ENCODE measurements around the gene RAD21L1. TPM values are rescaled to one million over a fixed set of nuclear protein-coding genes. Genes with fewer than 3 reads are reported as not detected.
A peak's percentile ranks its signal among the peaks of the same experiment; 100 is the strongest.

The RAD21L1 gene
- total RNA-seq, 5 donors from 2014 or later (not counting 1 experiment from before 2014, with no cell fraction given): 0.73 to 1.6 (median 0.88) TPM; not detected in 2

GRCh38 chr20:1281279-1282057, 55.6 kb downstream of the RAD21L1 start:
- DNase-seq: peak in 1 of 35 experiments; percentile 4
- H3K27me3 Mint-ChIP-seq: no peaks in the 10 kb centered on the region
- peak overlapping the region in 2 of 3 donors; percentile 21 to 54 for H3K4me3 Mint-ChIP-seq
- CTCF ChIA-PET: interaction anchor here (0.5 to 0.6 kb wide), 2 partner anchors 33 to 1253 kb away, joined by 3 to 6 read pairs; no protein-coding TSS in a partner anchor
- 64% methylated on average over 5 of the region's 7 CpGs for WGBS (ENCODE audit: insufficient coverage)
- no peak overlapping the region for H3K27ac ChIP-seq (ENCODE audit: low read length)
- peak overlapping the region; percentile 77 to 84 for H3K27ac Mint-ChIP-seq
- H3K9me3 ChIP-seq: no peaks in the 10 kb centered on the region
- POLR2A ChIA-PET: no interaction called here
- H3K4me1 ChIP-seq (ENCODE audit: control insufficient read depth in 1 of 2, extremely low read depth in 1 of 2, insufficient read depth in 2 of 2, low read length in 2 of 2): peaks cover 13 to 49% of the 10 kb centered on the region in 2 experiments
- H3K27me3 ChIP-seq (replicated peaks in 1 of 2; ENCODE audit: control insufficient read depth in 2 of 2, extremely low read depth in 1 of 2, insufficient read depth in 2 of 2, low read length in 1 of 2): no peaks in the 10 kb centered on the region
- H3K9me3 Mint-ChIP-seq: no peaks in the 10 kb centered on the region
- no peak overlapping the region for H3K4me3 ChIP-seq (ENCODE audit: control insufficient read depth in 1 of 2, extremely low read depth in 1 of 2, low read length in 1 of 2)
- no peaks in the 10 kb centered on the region for H3K36me3 ChIP-seq (ENCODE audit: control insufficient read depth in 2 of 2, extremely low read depth in 1 of 2, insufficient read depth in 1 of 2, low read length in 1 of 2)
- peak; percentile 14 to 49 (median 44) for ATAC-seq (replicated peaks in 1 of 4)
- peaks cover 60 to 62% (median 61%) of the 10 kb centered on the region in 3 donors for H3K4me1 Mint-ChIP-seq
- peaks cover 11% of the 10 kb centered on the region for H3K36me3 Mint-ChIP-seq

GRCh38 chr20:1282966-1283365, 57.1 kb downstream of the RAD21L1 start:
- CTCF ChIA-PET: interaction anchor here (1.0 to 1.3 kb wide), 2 partner anchors 9 to 106 kb away, joined by 3 to 4 read pairs; no protein-coding TSS in a partner anchor
- 79% methylated on average over 2 of the region's 3 CpGs for WGBS (ENCODE audit: insufficient coverage)
- DNase-seq (no peak), ATAC-seq (replicated peaks in 1 of 4) (no peak)
- Histone ChIP-seq H3K27ac (ENCODE audit: low read length) (no peak overlapping the region), H3K4me3 (ENCODE audit: control insufficient read depth in 1 of 2, extremely low read depth in 1 of 2, low read length in 1 of 2) (no peak overlapping the region), H3K27me3 (replicated peaks in 1 of 2; ENCODE audit: control insufficient read depth in 2 of 2, extremely low read depth in 1 of 2, insufficient read depth in 2 of 2, low read length in 1 of 2) (no peaks in the 10 kb centered on the region), H3K36me3 (ENCODE audit: control insufficient read depth in 2 of 2, extremely low read depth in 1 of 2, insufficient read depth in 1 of 2, low read length in 1 of 2) (no peaks in the 10 kb centered on the region), H3K9me3 (no peaks in the 10 kb centered on the region), H3K4me1 (ENCODE audit: control insufficient read depth in 1 of 2, extremely low read depth in 1 of 2, insufficient read depth in 2 of 2, low read length in 2 of 2) (peaks cover 23 to 64% of the 10 kb centered on the region in 2 experiments)
- POLR2A ChIA-PET: interaction anchor here (0.5 to 0.6 kb wide), 2 partner anchors 16 to 43 kb away, joined by 3 read pairs; no protein-coding TSS in a partner anchor
- Mint-ChIP-seq H3K4me3 (peak overlapping the region in 1 of 3 donors; percentile 77), H3K27me3 (no peaks in the 10 kb centered on the region), H3K27ac (peak overlapping the region; percentile 47 to 53), H3K9me3 (no peaks in the 10 kb centered on the region), H3K36me3 (peaks cover 11% of the 10 kb centered on the region), H3K4me1 (peaks cover 74 to 77% (median 75%) of the 10 kb centered on the region in 3 donors)

- H3K27ac Mint-ChIP-seq: peak overlapping the region; percentile 53 to 75
Measured at GRCh38 chr20:1283522-1284510, 58.0 kb downstream of the RAD21L1 start.

GRCh38 chr20:1286267-1287024, 60.6 kb downstream of the RAD21L1 start:
- ATAC-seq (replicated peaks in 1 of 4) (peak; percentile 79 to 93 (median 91)), DNase-seq (peak in 34 of 35 experiments; percentile 19 to 82 (median 51))
- ChIA-PET CTCF (no interaction called here), POLR2A (interaction anchor here in 1 of 2 donors (0.6 to 0.7 kb wide), 2 partner anchors 26 to 69 kb away, joined by 4 to 7 read pairs; no protein-coding TSS in a partner anchor)
- peaks cover 23 to 59% of the 10 kb centered on the region in 2 experiments for H3K4me1 ChIP-seq (ENCODE audit: control insufficient read depth in 1 of 2, extremely low read depth in 1 of 2, insufficient read depth in 2 of 2, low read length in 2 of 2)
- peaks cover 0 to 2% of the 10 kb centered on the region in 2 donors for H3K36me3 ChIP-seq (ENCODE audit: control insufficient read depth in 2 of 2, extremely low read depth in 1 of 2, insufficient read depth in 1 of 2, low read length in 1 of 2)
- H3K9me3 Mint-ChIP-seq: no peaks in the 10 kb centered on the region
- peak overlapping the region; percentile 91 to 93 for H3K27ac Mint-ChIP-seq
- H3K9me3 ChIP-seq: no peaks in the 10 kb centered on the region
- H3K27me3 ChIP-seq (replicated peaks in 1 of 2; ENCODE audit: control insufficient read depth in 2 of 2, extremely low read depth in 1 of 2, insufficient read depth in 2 of 2, low read length in 1 of 2): no peaks in the 10 kb centered on the region
- peak overlapping the region in 1 of 2 donors; percentile 25 for H3K4me3 ChIP-seq (ENCODE audit: control insufficient read depth in 1 of 2, extremely low read depth in 1 of 2, low read length in 1 of 2)
- H3K27me3 Mint-ChIP-seq: no peaks in the 10 kb centered on the region
- peak overlapping the region; percentile 14 for H3K27ac ChIP-seq (ENCODE audit: low read length)
- H3K4me1 Mint-ChIP-seq: peaks cover 71 to 78% (median 78%) of the 10 kb centered on the region in 3 donors
- peak overlapping the region; percentile 29 to 77 (median 57) for H3K4me3 Mint-ChIP-seq
- WGBS (ENCODE audit: insufficient coverage): 46% methylated on average over 9 of the region's 9 CpGs
- H3K36me3 Mint-ChIP-seq: peaks cover 11% of the 10 kb centered on the region

More at GRCh38 chr20:1283522-1284510, 58.0 kb downstream of the RAD21L1 start:
- Mint-ChIP-seq H3K9me3 (no peaks in the 10 kb centered on the region), H3K36me3 (peaks cover 14% of the 10 kb centered on the region), H3K27me3 (no peaks in the 10 kb centered on the region), H3K4me1 (peaks cover 78 to 81% (median 78%) of the 10 kb centered on the region in 3 donors), H3K4me3 (peak overlapping the region in 1 of 3 donors; percentile 77)
- Histone ChIP-seq H3K4me3 (ENCODE audit: control insufficient read depth in 1 of 2, extremely low read depth in 1 of 2, low read length in 1 of 2) (no peak overlapping the region), H3K36me3 (ENCODE audit: control insufficient read depth in 2 of 2, extremely low read depth in 1 of 2, insufficient read depth in 1 of 2, low read length in 1 of 2) (no peaks in the 10 kb centered on the region), H3K27me3 (replicated peaks in 1 of 2; ENCODE audit: control insufficient read depth in 2 of 2, extremely low read depth in 1 of 2, insufficient read depth in 2 of 2, low read length in 1 of 2) (no peaks in the 10 kb centered on the region), H3K4me1 (ENCODE audit: control insufficient read depth in 1 of 2, extremely low read depth in 1 of 2, insufficient read depth in 2 of 2, low read length in 2 of 2) (peaks cover 23 to 68% of the 10 kb centered on the region in 2 experiments), H3K27ac (ENCODE audit: low read length) (no peak overlapping the region), H3K9me3 (no peaks in the 10 kb centered on the region)
- 91% methylated on average over 8 of the region's 9 CpGs for WGBS (ENCODE audit: insufficient coverage)
- no peak for ATAC-seq (replicated peaks in 1 of 4)
- POLR2A ChIA-PET: interaction anchor here in 1 of 2 donors (0.6 kb wide), 1 partner anchor 17 kb away, joined by 3 read pairs; no protein-coding TSS in a partner anchor
- no peak for DNase-seq
- CTCF ChIA-PET: interaction anchor here in 1 of 2 donors (1.3 kb wide), 1 partner anchor 8 kb away, joined by 4 read pairs; no protein-coding TSS in a partner anchor

DNA sequence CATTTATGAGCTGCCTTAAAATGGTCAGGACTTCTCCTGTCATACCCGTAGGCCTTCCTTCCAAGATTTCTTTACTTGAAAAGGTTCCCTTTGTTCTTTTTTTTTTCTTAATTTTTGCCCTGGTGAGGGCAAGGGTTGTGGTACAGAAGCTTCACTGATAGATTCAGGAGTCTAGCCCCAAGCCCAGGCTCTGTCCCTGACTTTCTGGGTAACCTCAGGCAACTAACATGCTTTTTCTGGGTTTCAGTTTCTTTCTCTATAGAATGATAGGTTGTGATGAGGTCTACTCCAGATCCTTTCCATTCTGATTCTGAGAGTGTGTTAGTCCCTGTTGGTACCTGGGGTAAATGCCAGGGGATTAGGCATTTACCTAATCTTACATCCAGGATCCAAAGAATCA, 61.5 kb downstream of the RAD21L1 start:
- no peak overlapping the region for H3K4me3 ChIP-seq (ENCODE audit: control insufficient read depth in 1 of 2, extremely low read depth in 1 of 2, low read length in 1 of 2)
- peak overlapping the region; percentile 14 for H3K27ac ChIP-seq (ENCODE audit: low read length)
- Mint-ChIP-seq H3K27ac (peak overlapping the region; percentile 91 to 93), H3K27me3 (no peaks in the 10 kb centered on the region), H3K36me3 (peaks cover 8% of the 10 kb centered on the region), H3K9me3 (no peaks in the 10 kb centered on the region), H3K4me1 (peaks cover 71 to 82% (median 80%) of the 10 kb centered on the region in 3 donors), H3K4me3 (peak overlapping the region; percentile 29 to 77 (median 57))
- peaks cover 0 to 2% of the 10 kb centered on the region in 2 donors for H3K36me3 ChIP-seq (ENCODE audit: control insufficient read depth in 2 of 2, extremely low read depth in 1 of 2, insufficient read depth in 1 of 2, low read length in 1 of 2)
- no peaks in the 10 kb centered on the region for H3K27me3 ChIP-seq (replicated peaks in 1 of 2; ENCODE audit: control insufficient read depth in 2 of 2, extremely low read depth in 1 of 2, insufficient read depth in 2 of 2, low read length in 1 of 2)
- WGBS (ENCODE audit: insufficient coverage): no CpG with 5 or more reads among the region's 1 CpG
- peak in 1 of 35 experiments; percentile 26 for DNase-seq
- H3K4me1 ChIP-seq (ENCODE audit: control insufficient read depth in 1 of 2, extremely low read depth in 1 of 2, insufficient read depth in 2 of 2, low read length in 2 of 2): peaks cover 21 to 55% of the 10 kb centered on the region in 2 experiments
- ChIA-PET CTCF (no interaction called here), POLR2A (interaction anchor here in 1 of 2 donors (0.7 kb wide), 1 partner anchor 70 kb away, joined by 4 read pairs; no protein-coding TSS in a partner anchor)
- H3K9me3 ChIP-seq: no peaks in the 10 kb centered on the region
- peak in 3 of 4 experiments; percentile 33 to 56 (median 43) for ATAC-seq (replicated peaks in 1 of 4)
